GM19468 (cell line): ENCODE data around the gene BSCL2.
"Not testable (repeated sequence)": the region's sequence is repeated elsewhere in the genome, so short reads cannot be mapped to it uniquely, and the experiment has no call there.

ENCODE experiments used
- ATAC-seq: cut with Tn5 transposase; IDR thresholded peaks from one replicate; pipeline ENCODE4 v1.9.1; 2021; ENCODE audit warnings: mild to moderate bottlenecking, moderate library complexity, moderate number of reproducible peaks; ENCODE audit not compliant: unreplicated experiment; ENCODE audit errors: extremely low read depth

Gene BSCL2

GRCh38 chr11:62721994-62722393 lies 14.8 kb upstream of the BSCL2 start:
- ATAC-seq = no peak

- no peak for ATAC-seq
Observed at GRCh38 chr11:62719302-62719978, 12.2 kb upstream of the BSCL2 start.

- no peak for ATAC-seq
Observed at GRCh38 chr11:62716816-62717215, 9.6 kb upstream of the BSCL2 start.

- no peak for ATAC-seq
Observed at GRCh38 chr11:62716206-62716605, 9.0 kb upstream of the BSCL2 start.

GRCh38 chr11:62715150-62716130 lies 8.2 kb upstream of the BSCL2 start:
- no peak for ATAC-seq

- no peak for ATAC-seq
Observed at GRCh38 chr11:62713343-62713742, 6.1 kb upstream of the BSCL2 start.

- no peak for ATAC-seq
Observed at GRCh38 chr11:62712861-62713260, 5.6 kb upstream of the BSCL2 start.

GRCh38 chr11:62712276-62712812 lies 5.1 kb upstream of the BSCL2 start:
- ATAC-seq = no peak

- no peak for ATAC-seq
Observed at GRCh38 chr11:62710001-62710345, 2.7 kb upstream of the BSCL2 start.

GRCh38 chr11:62709247-62710000 lies 2.2 kb upstream of the BSCL2 start:
- ATAC-seq = no peak

- ATAC-seq = no peak
Observed at GRCh38 chr11:62708793-62709192, 1.6 kb upstream of the BSCL2 start.

GRCh38 chr11:62708392-62708791 lies 1.2 kb upstream of the BSCL2 start:
- ATAC-seq = no peak

GRCh38 chr11:62706850-62707247 lies 375 bp downstream of the BSCL2 start:
- no peak for ATAC-seq

GRCh38 chr11:62705880-62706849 lies 1.1 kb downstream of the BSCL2 start:
- ATAC-seq = no peak

GRCh38 chr11:62705413-62705812 lies 1.8 kb downstream of the BSCL2 start:
- ATAC-seq = no peak

- ATAC-seq = not testable (repeated sequence)
Observed at GRCh38 chr11:62703921-62704320, 3.3 kb downstream of the BSCL2 start.

GRCh38 chr11:62702246-62702645 lies 5.0 kb downstream of the BSCL2 start:
- ATAC-seq = no peak

GRCh38 chr11:62694455-62695167 lies 12.6 kb downstream of the BSCL2 start:
- no peak for ATAC-seq

GRCh38 chr11:62693624-62694023 lies 13.6 kb downstream of the BSCL2 start:
- not testable (repeated sequence) for ATAC-seq
